ENCODE data around the gene IGSF23.

IGSF23 gene

GRCh38 chr19:44641501-44642265 lies 28.3 kb downstream of the IGSF23 start:
- no peak for DNase-seq (ENCODE audit: low read depth)

GRCh38 chr19:44642377-44642776 lies 29.0 kb downstream of the IGSF23 start:
- no peak for DNase-seq (ENCODE audit: low read depth)

GRCh38 chr19:44643605-44644401 lies 30.4 kb downstream of the IGSF23 start, which contains the start of gene PVR:
PVR (plus strand) TSS chr19:44643910; CDS start chr19:44644097, 187 bp downstream.
- no peak for DNase-seq (ENCODE audit: low read depth)

- no peak for DNase-seq (ENCODE audit: low read depth)
These were observed 31.1 kb downstream of the IGSF23 start for GRCh38 chr19:44644402-44645016.

GRCh38 chr19:44645407-44646048 lies 32.2 kb downstream of the IGSF23 start:
- no peak for DNase-seq (ENCODE audit: low read depth)

- DNase-seq (ENCODE audit: low read depth): no peak
These were observed 32.7 kb downstream of the IGSF23 start for GRCh38 chr19:44646049-44646416.

- DNase-seq (ENCODE audit: low read depth): no peak
These were observed 33.8 kb downstream of the IGSF23 start for GRCh38 chr19:44647144-44647543.

GRCh38 chr19:44648631-44649251 lies 35.4 kb downstream of the IGSF23 start:
- no peak for DNase-seq (ENCODE audit: low read depth)

- no peak for DNase-seq (ENCODE audit: low read depth)
These were observed 36.3 kb downstream of the IGSF23 start for GRCh38 chr19:44649578-44650145.

- no peak for DNase-seq (ENCODE audit: low read depth)
These were observed 40.0 kb downstream of the IGSF23 start for GRCh38 chr19:44653343-44653742.

GRCh38 chr19:44653977-44654774 lies 40.8 kb downstream of the IGSF23 start:
- no peak for DNase-seq (ENCODE audit: low read depth)

- DNase-seq (ENCODE audit: low read depth): no peak
These were observed 44.0 kb downstream of the IGSF23 start for GRCh38 chr19:44657211-44657921.

GRCh38 chr19:44658069-44658733 lies 44.8 kb downstream of the IGSF23 start:
- no peak for DNase-seq (ENCODE audit: low read depth)

GRCh38 chr19:44660081-44660480 lies 46.7 kb downstream of the IGSF23 start:
- no peak for DNase-seq (ENCODE audit: low read depth)

- DNase-seq (ENCODE audit: low read depth): no peak
These were observed 47.8 kb downstream of the IGSF23 start for GRCh38 chr19:44661205-44661604.

GRCh38 chr19:44661904-44662303 lies 48.5 kb downstream of the IGSF23 start:
- DNase-seq (ENCODE audit: low read depth): no peak

GRCh38 chr19:44662691-44663385 lies 49.5 kb downstream of the IGSF23 start:
- DNase-seq (ENCODE audit: low read depth): no peak

GRCh38 chr19:44663996-44664395 lies 50.6 kb downstream of the IGSF23 start:
- no peak for DNase-seq (ENCODE audit: low read depth)

GRCh38 chr19:44664976-44665375 lies 51.6 kb downstream of the IGSF23 start:
- no peak for DNase-seq (ENCODE audit: low read depth)

Data from non-pigmented ciliary epithelial cell (primary cell).